Stimulated activated CD8-positive, alpha-beta memory T cell treated with anti-CD3 and anti-CD28 coated beads, Interleukin-12 subunit alpha, Interleukin-12 subunit beta, amount 100 ng/mL, for 1 hour (primary cell): ENCODE results near the gene ZG16.

Experiments
- DNase-seq: peaks from one replicate; pipeline ENCODE4 v3.0.0-alpha.2; 2020; ENCODE audit warnings: low read depth

Gene ZG16

DNA sequence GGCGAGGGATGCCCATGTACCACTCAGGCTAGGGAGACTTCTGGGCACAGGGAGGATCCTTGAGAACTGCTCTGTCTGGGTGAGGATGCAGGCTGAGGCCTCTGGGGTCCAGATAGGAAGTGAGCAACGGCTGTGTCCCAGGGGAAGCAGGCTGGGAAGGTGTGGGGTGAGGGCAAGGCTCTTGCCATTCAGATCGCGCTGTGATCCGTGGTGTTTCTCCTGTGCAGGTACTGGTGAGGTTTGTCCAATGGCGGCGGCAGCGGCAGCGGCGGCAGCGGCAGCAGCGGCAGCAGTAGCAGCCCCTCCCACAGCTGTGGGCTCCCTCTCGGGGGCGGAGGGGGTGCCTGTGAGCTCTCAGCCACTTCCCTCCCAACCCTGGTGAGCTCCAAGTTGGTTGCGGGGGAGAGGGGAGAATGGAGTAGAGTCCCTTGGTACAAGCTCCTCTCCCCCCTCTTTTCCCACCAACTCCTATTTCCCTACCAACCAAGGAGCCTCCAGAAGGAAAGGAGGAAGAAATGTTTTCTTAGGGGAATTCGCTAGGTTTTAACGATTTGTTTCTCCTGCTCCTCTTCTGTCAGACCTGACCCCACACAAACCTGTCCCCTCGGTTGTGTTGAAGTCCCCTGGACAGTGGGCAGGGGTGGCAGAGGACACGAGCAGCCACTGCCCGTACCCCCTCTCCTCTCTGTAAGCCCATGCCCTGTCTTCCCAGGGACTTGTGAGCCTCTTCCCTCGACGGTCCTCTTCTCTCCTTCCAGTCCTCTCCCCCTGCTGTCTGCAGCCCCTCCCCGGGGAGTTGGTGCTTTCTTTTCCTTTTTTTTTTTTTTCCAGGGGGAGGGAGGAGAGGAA, 32.0 kb downstream of the ZG16 start:
- DNase-seq = no peak

DNA sequence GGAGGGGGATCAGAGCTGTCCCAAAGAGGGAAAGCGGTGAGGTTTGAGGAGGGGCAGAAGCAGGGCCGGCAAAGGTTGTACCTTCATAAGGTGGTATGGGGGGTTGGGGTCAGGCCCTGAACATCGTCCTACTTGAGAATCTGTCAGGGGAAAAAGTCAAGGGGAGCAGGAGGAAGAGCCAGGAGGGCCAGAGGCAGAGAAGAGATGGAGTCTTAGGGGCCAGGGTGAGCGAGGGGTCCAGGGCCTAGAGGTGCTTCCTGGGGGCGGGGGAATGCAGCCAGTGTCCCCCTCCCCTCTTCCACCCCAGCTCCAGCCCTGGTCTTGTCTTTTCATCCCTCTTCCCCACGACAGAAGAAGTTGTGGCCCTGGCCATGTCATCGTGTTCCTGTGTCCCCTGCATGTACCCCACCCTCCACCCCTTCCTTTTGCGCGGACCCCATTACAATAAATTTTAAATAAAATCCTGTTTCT, 32.7 kb downstream of the ZG16 start:
- DNase-seq = no peak

DNA sequence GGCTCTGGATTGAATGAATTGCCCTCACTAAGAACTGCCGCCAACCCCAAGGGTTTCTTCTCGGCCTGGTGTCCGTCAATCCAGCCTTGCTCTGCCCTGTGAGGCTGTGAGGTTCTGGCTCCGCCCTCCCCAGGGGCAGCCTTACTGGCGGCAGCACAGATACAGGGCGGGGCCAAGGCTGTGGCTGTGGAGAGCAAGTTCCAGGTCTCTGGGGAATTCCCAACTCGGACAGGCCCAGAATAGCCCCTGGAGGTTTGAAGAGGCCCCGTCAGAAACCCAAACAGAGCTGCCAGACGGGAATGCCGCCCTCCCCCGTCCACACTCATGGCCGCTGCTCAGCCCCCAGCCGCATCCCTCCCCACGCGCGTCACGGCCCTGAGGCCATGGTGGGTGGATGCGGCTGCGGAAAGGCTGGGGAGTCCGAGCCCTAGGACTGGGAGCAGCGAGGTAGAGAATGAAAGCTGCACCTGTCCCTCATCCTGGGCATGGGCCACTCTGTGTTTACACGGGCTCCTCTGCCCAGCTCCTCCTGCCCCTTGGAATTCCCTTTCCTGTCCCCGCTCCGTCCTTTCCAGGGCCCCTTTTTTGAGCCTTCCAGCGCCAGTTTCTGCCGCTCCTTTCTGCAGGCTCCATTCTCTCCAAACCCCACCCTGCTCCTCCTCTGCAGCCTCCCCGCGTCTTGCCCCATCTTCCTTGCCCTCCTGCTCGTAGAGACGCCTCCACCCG, 33.3 kb downstream of the ZG16 start:
- no peak for DNase-seq

DNA sequence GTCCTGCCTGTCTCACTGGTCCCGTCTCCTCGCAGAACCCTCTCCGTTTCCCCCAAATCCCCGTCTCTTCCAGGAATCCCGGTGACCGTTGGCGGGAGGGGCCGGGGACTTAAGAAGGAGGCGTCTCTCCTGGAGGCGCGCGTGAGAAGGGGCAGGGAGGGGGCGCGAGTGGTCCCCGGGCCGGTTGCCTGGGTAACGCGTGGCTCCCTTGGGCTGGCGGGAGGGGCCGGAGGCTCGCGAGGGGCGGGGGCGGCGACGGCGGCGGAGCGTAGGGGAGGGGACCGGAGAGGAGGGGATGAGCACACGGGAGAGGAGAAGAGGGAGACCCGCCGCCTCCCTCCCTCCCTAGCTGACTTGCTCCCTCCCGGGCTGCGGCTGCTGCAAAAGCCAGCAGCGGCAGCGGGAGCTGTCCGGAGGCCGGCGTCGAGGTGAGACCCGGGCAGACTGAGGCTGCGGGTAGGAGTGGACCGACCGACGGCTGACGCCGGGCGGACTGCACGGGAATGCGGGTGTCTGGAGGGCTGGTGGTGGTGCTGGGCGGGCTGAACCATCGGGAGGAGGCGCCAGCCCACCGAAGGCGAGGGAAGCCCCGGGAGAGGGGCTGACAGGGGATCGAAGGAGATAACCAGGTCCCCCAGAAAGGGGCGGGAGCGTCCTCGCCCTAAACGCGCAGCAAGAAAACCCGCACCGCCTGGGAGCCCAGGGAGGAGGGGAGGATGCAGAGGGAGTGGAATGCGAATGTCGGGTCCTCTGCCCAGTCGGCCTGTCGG, 34.0 kb downstream of the ZG16 start, which contains the start of gene PRRT2:
PRRT2 (plus strand) TSS at position 298 of the 770 bp plus-strand sequence. CDS start 862 bp downstream, outside the sequence.
- DNase-seq = no peak

DNA sequence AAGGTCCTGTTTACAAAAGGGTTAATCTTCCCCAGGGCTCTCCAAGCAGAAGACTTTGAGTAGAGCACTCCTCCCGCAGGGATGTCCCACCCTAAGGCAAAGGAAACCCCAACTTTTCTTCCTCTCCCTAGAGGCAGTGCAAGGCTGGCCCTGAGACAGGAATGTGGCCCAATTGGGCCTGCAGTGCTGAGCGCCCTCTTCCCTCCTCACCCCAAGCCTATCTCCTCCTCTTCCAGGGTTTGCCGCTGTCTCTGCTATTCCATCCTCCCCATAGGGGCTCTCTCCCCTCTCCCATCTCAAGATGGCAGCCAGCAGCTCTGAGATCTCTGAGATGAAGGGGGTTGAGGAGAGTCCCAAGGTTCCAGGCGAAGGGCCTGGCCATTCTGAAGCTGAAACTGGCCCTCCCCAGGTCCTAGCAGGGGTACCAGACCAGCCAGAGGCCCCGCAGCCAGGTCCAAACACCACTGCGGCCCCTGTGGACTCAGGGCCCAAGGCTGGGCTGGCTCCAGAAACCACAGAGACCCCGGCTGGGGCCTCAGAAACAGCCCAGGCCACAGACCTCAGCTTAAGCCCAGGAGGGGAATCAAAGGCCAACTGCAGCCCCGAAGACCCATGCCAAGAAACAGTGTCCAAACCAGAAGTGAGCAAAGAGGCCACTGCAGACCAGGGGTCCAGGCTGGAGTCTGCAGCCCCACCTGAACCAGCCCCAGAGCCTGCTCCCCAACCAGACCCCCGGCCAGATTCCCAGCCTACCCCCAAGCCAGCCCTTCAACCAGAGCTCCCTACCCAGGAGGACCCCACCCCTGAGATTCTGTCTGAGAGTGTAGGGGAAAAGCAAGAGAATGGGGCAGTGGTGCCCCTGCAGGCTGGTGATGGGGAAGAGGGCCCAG, 34.9 kb downstream of the ZG16 start:
- DNase-seq = no peak

DNA sequence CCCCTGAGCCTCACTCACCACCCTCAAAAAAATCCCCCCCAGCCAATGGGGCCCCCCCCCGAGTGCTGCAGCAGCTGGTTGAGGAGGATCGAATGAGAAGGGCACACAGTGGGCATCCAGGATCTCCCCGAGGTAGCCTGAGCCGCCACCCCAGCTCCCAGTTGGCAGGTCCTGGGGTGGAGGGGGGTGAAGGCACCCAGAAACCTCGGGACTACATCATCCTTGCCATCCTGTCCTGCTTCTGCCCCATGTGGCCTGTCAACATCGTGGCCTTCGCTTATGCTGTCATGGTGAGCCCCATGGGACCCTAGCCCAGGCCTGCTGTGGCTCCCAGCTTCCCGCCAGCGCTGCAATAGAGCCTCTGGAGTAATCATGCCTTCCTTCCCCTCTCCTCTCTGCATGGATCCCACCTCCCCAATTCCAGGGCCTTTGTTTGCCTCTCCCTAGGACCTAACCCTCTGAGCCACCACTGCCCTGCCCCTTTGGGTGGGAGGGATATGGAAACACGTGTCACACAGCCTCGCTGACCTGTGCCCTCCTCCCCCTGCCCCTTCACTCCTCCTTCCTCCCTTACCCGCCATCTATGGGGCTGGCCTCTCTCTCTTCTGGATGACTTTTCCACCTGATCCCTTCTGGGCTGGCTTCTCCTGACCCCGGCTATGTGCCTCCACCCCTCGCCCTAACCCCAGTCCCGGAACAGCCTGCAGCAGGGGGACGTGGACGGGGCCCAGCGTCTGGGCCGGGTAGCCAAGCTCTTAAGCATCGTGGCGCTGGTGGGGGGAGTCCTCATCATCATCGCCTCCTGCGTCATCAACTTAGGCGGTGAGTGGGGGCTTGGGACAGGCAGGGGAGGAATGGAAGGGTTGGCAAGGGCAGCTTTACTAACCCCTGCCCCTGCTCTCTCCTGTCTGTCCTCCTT, 35.8 kb downstream of the ZG16 start:
- DNase-seq = no peak

DNA sequence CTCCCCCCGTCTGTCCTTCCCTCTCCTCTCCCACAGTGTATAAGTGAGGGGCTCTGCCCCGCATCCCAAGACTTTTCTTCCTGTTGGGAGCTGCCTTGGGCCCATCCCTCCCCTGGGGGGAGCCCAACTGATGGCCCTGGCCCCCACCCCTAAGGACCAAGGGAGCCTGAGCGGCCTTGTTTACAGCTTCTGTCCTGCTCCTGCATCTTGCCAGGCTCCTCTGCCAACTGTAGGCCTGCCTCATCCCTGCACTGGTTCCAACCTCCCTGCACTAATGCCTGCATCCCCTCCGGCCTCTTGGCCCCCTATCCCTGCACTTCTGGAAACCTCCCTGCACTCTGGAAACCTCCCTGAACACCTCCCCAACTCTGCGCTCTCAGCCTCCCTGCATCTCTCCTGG, 36.5 kb downstream of the ZG16 start:
- no peak for DNase-seq

DNA sequence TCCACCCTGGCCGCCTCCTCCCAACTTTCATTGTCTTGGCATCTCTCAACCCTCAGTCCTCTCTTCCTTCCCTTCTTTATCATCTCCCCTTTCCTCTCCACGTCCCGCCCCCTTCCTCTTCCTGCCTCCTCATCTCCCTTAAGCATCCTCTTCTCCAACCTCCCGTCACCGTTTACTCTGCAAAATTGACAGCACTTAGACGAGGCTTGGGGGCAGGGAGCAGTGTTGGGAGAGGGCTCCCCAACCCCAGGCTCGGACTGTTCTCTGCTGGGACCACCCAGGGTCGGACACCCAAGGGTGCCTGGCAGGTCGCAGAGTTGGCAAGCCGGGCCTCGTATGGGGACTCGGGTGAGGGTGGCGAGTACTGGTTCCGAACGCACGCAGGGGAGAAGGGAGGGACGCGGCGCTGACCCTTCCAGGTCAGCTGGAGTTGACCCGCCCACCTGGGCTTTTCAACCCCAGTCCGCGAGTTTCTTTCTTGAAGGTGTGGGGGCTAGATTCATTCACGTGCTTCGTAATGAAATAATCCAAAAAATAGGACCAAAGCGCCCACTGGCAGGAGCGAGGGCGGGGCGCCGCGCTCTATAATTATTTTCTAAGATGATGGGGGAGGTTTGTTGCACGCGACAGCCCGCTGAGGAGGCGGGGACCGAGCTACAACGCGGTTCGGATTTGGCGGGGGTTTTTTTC, 37.1 kb downstream of the ZG16 start:
- DNase-seq = no peak

DNA sequence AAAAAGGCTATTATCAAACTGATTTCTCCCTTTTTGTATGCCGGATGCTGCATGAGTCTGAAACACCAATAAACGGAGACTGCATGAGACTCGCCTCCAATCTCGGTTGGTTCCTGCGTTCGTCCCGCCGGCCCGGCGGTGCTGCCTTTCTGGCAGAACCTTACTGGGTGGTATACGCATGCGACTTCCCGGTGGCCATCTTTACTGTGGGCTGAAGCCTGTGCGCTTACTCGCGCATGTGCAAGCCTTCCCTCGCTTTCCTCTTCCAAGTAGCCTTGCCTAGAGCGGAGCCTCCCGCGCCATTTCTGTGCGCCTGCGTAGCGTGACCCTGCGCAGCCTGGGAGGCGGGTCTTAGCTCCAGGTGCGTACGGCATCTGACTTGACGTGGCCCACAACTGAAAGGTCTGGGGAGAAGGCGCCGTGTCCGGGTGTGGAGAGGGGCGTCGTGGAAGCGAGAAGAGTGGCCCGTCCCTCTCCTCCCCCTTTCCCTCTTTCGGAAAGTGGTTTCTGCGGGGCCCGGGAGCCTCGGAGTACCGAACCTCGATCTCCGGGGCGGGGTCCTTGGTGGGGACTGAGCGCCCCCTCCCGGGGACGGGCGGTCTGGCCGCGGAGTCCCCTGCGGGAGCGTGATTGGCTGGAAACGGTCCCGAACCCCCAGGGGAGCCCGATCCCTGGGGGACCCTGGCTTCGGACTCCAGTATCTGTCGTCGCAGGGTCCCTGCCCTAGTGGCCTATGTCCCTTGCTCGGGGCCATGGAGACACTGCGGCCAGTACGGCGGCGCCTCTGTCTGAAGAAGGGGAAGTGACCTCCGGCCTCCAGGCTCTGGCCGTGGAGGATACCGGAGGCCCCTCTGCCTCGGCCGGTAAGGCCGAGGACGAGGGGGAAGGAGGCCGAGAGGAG, 38.0 kb downstream of the ZG16 start, which contains the start of gene PAGR1:
PAGR1 (plus strand) TSS at position 360 of the 901 bp plus-strand sequence; CDS start at position 734, 374 bp downstream.
- DNase-seq = peak; percentile 97

DNA sequence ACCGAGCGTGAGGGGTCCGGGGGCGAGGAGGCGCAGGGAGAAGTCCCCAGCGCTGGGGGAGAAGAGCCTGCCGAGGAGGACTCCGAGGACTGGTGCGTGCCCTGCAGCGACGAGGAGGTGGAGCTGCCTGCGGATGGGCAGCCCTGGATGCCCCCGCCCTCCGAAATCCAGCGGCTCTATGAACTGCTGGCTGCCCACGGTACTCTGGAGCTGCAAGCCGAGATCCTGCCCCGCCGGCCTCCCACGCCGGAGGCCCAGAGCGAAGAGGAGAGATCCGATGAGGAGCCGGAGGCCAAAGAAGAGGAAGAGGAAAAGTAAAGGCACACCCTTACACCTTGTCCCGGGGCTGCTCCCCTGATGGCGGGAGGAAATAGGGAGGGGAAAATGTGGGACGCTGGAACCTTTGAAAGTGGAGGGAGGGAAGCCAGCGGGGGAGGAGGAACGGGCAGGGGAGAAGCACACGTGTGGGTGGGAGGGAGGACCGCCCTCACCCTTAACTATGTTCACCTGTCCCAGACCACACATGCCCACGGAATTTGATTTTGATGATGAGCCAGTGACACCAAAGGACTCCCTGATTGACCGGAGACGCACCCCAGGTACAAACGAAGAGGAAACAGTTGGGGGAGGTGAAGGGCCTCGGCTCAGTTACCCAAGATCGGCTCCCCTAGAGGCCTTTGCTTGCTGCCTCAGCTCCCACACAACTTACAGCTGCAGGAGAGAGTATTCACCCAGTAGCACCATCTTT, 38.8 kb downstream of the ZG16 start:
- DNase-seq = no peak

DNA sequence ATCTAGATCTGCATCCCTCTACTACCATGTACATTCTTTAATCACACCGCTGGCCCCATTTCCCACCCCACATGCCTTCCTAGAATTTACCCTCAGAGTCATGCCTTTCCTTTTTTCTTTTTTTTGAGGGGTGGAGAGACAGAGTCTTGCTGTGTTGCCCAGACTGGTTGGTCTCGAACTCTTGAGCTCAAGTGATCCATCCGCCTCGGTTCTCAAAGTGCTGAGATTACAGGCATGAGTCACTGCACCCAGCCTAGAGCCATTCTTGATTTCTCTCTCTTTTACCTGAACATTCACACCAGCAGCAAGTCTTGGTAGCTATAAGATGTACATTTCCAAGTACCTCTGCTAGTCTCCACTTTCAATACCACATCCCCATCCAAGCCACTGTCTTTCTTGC, 40.0 kb downstream of the ZG16 start:
- no peak for DNase-seq

DNA sequence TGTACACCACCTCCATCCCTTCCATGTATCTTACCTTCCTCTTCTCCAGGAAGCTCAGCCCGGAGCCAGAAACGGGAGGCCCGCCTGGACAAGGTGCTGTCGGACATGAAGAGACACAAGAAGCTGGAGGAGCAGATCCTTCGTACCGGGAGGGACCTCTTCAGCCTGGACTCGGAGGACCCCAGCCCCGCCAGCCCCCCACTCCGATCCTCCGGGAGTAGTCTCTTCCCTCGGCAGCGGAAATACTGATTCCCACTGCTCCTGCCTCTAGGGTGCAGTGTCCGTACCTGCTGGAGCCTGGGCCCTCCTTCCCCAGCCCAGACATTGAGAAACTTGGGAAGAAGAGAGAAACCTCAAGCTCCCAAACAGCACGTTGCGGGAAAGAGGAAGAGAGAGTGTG, 41.5 kb downstream of the ZG16 start:
- no peak for DNase-seq

DNA sequence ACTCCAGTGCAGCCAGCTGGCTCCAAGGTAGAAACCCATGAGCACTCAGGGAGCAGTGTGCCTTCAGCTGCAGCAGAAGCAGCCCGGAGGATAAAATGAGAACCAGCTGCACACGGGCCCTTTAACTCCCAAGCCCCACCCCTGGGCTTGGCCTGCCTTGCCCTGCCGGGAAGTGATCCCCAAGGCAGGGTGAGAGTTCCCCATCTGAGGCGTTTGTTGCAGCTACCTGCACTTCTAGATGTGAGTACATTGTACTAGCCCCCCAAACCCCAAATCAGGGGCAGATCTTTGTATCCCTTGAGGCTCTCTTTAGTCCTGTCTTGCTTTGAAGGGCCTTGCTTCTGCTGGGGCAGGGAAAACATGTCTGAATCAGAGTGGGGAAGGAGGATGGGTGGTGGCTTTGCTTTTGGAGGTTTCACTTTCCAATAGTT, 42.2 kb downstream of the ZG16 start, which contains the start of gene MVP:
MVP (plus strand) TSS at position 192 of the 431 bp plus-strand sequence. CDS start 10,088 bp downstream, outside the sequence.
- no peak for DNase-seq

DNA sequence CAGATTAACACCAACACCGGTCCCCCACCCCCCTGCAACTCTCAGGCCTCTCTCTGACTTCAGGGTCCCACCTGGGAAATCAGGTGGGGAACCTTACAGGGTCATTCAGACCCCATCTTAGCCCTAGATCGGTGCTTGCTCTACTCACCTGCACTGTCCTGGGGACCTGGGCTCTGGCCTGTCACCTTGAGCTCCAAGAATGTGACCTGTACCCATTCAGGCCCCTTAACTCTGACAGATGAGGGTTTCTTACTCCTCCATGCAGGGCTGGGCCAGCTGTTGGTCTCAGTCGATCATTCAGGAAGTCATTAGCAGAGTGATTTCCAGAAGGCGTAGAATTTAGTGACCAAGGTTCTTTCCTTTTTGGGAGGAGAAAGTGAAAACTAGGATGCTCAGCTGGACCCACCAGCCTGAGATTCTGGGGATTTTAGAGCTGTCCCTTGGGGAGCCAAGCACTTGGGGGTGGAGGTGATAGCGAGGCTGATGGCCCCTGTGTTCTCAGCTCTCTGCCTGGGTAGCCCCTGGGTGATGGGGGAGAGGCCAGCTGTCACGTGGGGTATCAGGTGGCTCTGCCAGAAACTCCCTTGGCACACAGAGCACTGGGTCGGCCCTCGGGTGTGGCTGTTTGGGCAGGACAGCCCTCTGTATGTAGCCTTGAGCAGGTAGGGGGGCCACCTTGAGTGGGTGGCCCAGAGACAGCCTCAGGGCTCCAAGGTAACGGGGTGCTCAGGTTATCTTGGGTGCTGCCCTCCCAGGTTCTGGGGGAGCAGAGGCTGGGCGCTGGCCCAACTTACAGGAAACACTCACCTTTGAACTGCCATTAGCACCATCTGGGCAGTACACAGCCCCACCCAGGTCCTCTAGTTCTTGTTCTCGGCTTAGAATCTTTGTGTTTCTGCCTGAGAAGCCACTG, 42.9 kb downstream of the ZG16 start:
- no peak for DNase-seq

DNA sequence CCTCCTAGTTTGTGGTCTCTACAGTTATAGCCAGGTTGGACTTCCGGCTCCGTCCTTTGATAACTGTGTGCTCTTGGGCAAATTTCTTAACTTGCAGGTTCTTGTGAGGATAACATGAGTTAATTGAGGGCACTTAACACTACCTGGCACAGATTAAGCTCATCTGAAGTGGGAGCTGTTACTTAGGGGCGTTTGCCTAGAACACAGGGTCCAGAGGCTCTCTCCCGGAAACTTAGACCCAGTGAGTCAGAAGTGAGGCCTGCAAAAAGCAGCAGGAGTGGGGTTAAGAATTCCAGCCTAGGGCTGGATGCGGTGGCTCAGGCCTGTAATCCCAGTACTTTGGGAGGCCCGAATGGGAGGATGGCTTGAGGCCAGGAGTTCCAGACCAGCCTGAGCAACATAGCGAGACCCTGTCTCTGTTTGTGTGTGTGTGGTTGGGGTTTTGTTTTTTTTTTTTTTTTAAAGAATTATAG, 43.6 kb downstream of the ZG16 start:
- DNase-seq = no peak

DNA sequence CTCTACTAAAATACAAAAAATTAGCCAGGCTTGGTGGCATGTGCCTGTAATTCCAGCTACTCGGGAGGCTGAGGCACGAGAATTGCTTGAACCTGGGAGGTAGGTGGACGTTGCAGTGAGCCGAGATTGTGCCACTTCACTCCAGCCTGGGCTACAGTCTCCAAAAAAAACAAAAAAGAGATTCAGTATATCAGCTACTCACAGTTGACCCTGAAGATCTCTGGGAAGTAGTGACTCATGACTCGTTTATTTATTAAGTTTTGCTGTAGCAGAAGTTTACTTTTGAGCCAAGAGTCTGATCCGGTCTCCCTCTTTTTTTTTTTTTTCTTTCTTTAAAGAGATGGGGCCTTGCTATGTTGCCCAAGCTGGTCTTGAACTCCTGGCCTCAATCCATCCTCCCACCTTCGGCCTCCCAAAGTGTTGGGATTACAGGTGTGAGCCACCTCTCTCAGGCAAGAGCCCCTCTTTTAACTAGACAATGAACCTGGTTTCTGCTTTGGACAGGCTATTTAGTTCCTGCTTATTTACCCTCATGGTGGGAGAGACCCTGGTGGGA, 46.6 kb downstream of the ZG16 start:
- no peak for DNase-seq
